Large intestine (tissue), 12 donors: ENCODE data around the gene SCN1A. TPM values are rescaled to one million over a fixed set of nuclear protein-coding genes. Genes with fewer than 3 reads are reported as not detected.

Experiments
- DNase-seq, 2 donors: peaks; one replicate each; pipeline versions ENCODE4 v3.0.0 to v3.0.0-alpha.2; 2013
- H3K27ac ChIP-seq: one replicate; pipeline ENCODE4 v1.5.1; 2013; ENCODE audit warnings: low read length
- H3K27me3 ChIP-seq: 2 replicates; pipeline ENCODE4 v1.6.1; 2013; ENCODE audit warnings: low read length; ENCODE audit not compliant: control insufficient read depth, insufficient read depth
- H3K36me3 ChIP-seq: 2 replicates; pipeline ENCODE4 v1.6.1; 2013; ENCODE audit warnings: low read length; ENCODE audit not compliant: control insufficient read depth, insufficient read depth
- H3K4me1 ChIP-seq: one replicate; pipeline ENCODE4 v1.6.1; 2013; ENCODE audit warnings: low read length; ENCODE audit not compliant: control insufficient read depth, insufficient read depth
- H3K4me3 ChIP-seq: one replicate; pipeline ENCODE4 v1.5.1; 2013; ENCODE audit warnings: low read length
- H3K9me3 ChIP-seq: one replicate; pipeline ENCODE4 v1.6.1; 2013; ENCODE audit warnings: mild to moderate bottlenecking, low read depth, low read length, moderate library complexity; ENCODE audit not compliant: control insufficient read depth
- WGBS: methylation state at CpG from one replicate; pipeline ENCODE4 v1.1.5; 2013; ENCODE audit warnings: low lambda C conversion rate; ENCODE audit not compliant: insufficient coverage; 5-methylcytosine and 5-hydroxymethylcytosine counted together
- long read RNA-seq, 11 donors: transcript quantifications; one replicate each; lab custom pipeline, GENCODE V29; 2026
- polyA plus RNA-seq: library from polyadenylated mRNA; unstranded; fragments of 120-200 nt; gene quantifications from one replicate; pipeline ENCODE4 v1.2.1, GENCODE V29; 2013

Gene SCN1A
- polyA plus RNA-seq: 0.21 TPM
- long read RNA-seq, donor 1: 0 reads
- long read RNA-seq, donor 2: 0 reads
- long read RNA-seq, donor 3: 0 reads
- long read RNA-seq, donor 4: 0 reads
- long read RNA-seq, donor 5: 0 reads
- long read RNA-seq, donor 6: 0 reads
- long read RNA-seq, donor 7: 0 reads
- long read RNA-seq, donor 8: 0 reads
- long read RNA-seq, donor 9: 0 reads
- long read RNA-seq, donor 10: 0 reads
- long read RNA-seq, donor 11: 0 reads

DNA sequence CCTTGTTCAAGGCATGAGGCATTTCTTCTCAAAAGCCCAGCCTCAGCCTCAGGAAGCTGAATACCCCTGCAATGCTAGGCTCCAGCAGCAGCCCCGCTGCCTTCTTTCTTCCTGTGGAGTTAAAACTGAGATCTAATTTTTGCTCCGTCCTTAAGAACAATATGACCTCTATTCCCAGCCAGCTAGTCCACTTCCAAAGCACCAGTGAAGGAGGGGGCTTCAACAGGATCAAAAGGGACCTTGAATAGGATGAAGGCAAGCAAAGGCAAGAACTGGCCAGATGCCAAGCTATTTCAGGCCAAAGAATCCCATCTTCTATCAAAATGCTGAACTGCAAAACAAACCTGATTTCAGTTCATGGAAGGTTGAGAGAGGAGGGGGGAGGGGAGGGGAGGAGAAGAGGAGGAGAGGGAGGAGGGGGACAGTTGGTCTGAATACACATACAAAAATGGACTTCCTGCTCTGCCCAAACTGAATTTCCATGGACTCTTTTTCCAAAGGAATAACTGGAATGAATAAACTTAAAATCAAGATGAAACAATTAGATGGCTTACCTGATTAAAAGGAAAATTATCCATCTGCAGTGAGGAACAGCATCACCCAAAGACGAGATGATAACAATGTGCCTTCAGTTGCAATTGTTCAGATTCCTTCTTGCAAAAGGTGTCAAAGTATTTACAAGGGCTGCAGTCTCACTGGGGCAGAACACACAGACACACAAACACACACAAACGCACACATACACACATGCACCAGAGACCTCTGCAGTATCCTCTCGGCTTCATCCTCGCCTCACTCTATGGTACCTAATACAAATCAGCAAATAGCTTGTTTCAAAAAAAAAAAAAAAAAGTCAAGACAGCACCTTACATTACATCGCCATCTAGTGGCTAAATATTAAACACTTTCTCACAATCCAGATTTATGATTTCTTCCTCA, at the start of gene SCN1A:
Gene SCN1A, minus strand, starts transcription at position 804 of the 939 bp plus-strand sequence. CDS start 54,399 bp downstream, outside the sequence.
- Histone ChIP-seq H3K9me3 (no peaks in the 10 kb centered on the region), H3K27me3 (peaks cover 3% of the 10 kb centered on the region), H3K4me3 (no peak within 1 kb of the TSS), H3K4me1 (no peaks in the 10 kb centered on the region), H3K27ac (no peak within 1 kb of the TSS), H3K36me3 (no peaks in the 10 kb centered on the region)
- no CpG with 5 or more reads among the region's 7 CpGs for WGBS
- DNase-seq: peak in 1 of 2 donors; percentile 23

DNA sequence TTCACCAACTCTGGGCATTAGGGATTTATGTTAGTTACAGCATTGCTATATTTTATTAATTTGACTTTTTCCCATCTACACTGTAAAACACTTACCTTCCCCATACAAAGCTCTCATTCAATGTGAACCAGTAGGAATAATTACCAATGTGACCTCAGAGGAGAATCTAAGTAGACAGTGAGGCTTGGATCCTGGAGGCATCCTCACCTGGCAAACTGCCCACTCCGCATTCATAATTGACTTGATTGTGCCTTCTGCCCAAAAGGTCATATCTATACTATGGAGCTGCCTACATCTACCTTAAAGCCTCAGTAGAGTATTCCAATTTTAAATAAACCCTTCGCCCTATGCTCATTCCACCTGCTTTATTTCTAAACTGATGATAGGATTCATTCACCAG, 45.4 kb upstream of the SCN1A start:
- 100% methylated on average over 1 of the region's 2 CpGs for WGBS
- Histone ChIP-seq H3K9me3 (no peaks in the 10 kb centered on the region), H3K4me1 (no peaks in the 10 kb centered on the region), H3K27ac (no peak overlapping the region), H3K36me3 (no peaks in the 10 kb centered on the region), H3K4me3 (no peak overlapping the region), H3K27me3 (no peaks in the 10 kb centered on the region)
- no peak for DNase-seq

GRCh38 chr2:166171216-166171615, 43.4 kb upstream of the SCN1A start:
- WGBS: no CpG with 5 or more reads among the region's 3 CpGs
- H3K36me3 ChIP-seq: no peaks in the 10 kb centered on the region
- no peak for DNase-seq

DNA sequence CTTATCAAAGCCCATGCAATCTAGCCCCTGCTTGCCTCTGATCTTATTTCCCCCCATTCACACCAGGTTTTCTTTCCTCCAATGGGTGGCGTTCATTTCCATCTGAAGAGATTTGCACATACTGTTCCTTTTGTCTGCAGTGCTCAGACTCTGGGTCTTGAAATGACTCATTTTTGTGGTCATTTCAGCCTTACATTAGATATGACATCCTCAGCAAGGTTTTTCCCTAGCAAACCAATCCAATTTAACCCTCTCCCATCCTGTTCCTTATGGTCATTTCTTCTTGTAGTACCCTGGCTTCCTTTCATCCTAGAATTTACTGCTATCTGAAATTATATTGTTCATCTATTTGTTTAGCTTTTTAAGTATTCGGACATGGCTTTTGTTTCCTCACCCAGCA, 42.5 kb upstream of the SCN1A start:
- no peak overlapping the region for H3K27ac ChIP-seq
- H3K9me3 ChIP-seq: no peaks in the 10 kb centered on the region
- no peak for DNase-seq
- no peaks in the 10 kb centered on the region for H3K27me3 ChIP-seq
- H3K4me1 ChIP-seq: no peaks in the 10 kb centered on the region
- WGBS: no CpG with 5 or more reads among the region's 2 CpGs
- no peaks in the 10 kb centered on the region for H3K36me3 ChIP-seq
- no peak overlapping the region for H3K4me3 ChIP-seq

More at GRCh38 chr2:166171216-166171615, 43.4 kb upstream of the SCN1A start:
- Histone ChIP-seq H3K4me3 (no peak overlapping the region), H3K27ac (no peak overlapping the region), H3K27me3 (no peaks in the 10 kb centered on the region), H3K9me3 (no peaks in the 10 kb centered on the region), H3K4me1 (no peaks in the 10 kb centered on the region)

DNA sequence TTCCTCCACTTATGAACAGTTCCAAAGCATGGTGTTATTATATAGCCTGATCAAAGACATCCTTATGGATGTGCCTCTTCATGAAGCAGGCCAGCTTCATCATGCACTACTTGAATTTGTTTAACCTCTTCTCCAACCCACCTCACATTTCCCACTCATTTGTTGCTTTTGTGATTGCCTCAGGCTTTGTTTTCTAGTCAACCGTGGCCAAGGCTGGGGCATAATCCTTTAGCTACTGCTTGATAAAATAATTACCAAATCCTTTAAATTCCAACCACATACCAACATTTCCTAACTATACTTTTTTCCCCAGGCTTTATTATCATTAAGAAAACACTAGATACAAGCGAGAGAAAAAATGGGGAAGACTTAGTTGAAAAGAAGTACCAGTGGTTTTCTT, 39.6 kb upstream of the SCN1A start:
- Histone ChIP-seq H3K27me3 (no peaks in the 10 kb centered on the region), H3K4me3 (no peak overlapping the region), H3K27ac (no peak overlapping the region), H3K36me3 (no peaks in the 10 kb centered on the region), H3K9me3 (no peaks in the 10 kb centered on the region), H3K4me1 (no peaks in the 10 kb centered on the region)
- DNase-seq: no peak
- 17% methylated on average over 2 of the region's 2 CpGs for WGBS

GRCh38 chr2:166163775-166164174, 36.0 kb upstream of the SCN1A start:
- Histone ChIP-seq H3K4me1 (no peaks in the 10 kb centered on the region), H3K36me3 (no peaks in the 10 kb centered on the region), H3K4me3 (no peak overlapping the region), H3K27ac (no peak overlapping the region), H3K9me3 (no peaks in the 10 kb centered on the region), H3K27me3 (no peaks in the 10 kb centered on the region)
- no CpG with 5 or more reads among the region's 2 CpGs for WGBS
- no peak for DNase-seq

- no peak for DNase-seq
- no peaks in the 10 kb centered on the region for H3K4me1 ChIP-seq
- 83% methylated on average over 1 of the region's 2 CpGs for WGBS
- H3K9me3 ChIP-seq: peaks cover 3% of the 10 kb centered on the region
- no peaks in the 10 kb centered on the region for H3K36me3 ChIP-seq
- H3K27me3 ChIP-seq: no peaks in the 10 kb centered on the region
- no peak overlapping the region for H3K27ac ChIP-seq
- H3K4me3 ChIP-seq: no peak overlapping the region
Observed at GRCh38 chr2:166158546-166158945, 30.7 kb upstream of the SCN1A start.

DNA sequence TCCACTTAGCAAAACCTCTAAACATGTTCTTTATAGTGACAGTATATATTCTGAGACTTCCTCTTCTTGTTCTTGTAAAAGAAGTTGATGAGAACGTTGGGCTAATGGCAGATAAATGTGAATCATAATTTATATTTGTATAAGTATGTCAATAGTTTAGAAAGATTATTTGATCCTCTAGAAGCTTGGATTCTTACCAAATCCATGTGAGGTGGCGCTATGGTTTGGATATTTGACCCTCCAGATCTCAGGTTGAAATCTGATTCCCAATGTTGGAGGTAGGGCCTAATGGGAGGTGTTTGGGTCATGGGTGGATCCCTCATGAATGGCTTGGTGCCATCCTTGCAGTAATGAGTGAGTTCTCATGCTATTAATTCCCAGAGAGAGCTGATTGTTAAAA, 29.8 kb upstream of the SCN1A start:
- Histone ChIP-seq H3K36me3 (no peaks in the 10 kb centered on the region), H3K9me3 (peaks cover 3% of the 10 kb centered on the region), H3K4me3 (no peak overlapping the region), H3K27me3 (no peaks in the 10 kb centered on the region), H3K4me1 (no peaks in the 10 kb centered on the region), H3K27ac (no peak overlapping the region)
- no peak for DNase-seq
- 100% methylated on average over 1 of the region's 2 CpGs for WGBS

GRCh38 chr2:166156985-166157490, 29.2 kb upstream of the SCN1A start:
- whole genome bisulfite sequencing: no CpG with 5 or more reads among the region's 3 CpGs
- H3K4me3 ChIP-seq: no peak overlapping the region
- no peaks in the 10 kb centered on the region for H3K4me1 ChIP-seq
- no peaks in the 10 kb centered on the region for H3K27me3 ChIP-seq
- no peak overlapping the region for H3K27ac ChIP-seq
- H3K9me3 ChIP-seq: peaks cover 3% of the 10 kb centered on the region
- no peak for DNase-seq
- H3K36me3 ChIP-seq: no peaks in the 10 kb centered on the region

DNA sequence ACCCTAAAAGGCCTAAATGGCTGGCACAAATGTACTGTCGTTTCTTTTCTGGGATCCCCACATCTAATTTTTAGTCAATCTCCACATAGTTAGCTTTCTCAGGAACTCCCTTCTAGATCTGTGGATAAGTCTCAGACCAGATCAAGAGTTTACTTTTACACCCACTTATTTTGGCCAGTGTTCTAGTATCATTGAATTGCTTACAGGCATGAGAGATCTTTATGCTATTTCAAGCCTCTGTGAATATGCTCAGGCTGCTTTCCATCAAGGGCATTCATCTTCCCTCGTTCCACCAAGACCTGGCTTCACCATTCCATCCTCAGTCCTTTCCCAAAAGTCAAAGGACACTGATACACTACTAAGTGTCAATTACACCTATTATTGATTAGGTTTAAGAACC, 27.8 kb upstream of the SCN1A start:
- WGBS: 86% methylated on average over 1 of the region's 2 CpGs
- Histone ChIP-seq H3K9me3 (peaks cover 3% of the 10 kb centered on the region), H3K36me3 (no peaks in the 10 kb centered on the region)

More for the DNA sequence above, 27.8 kb upstream of the SCN1A start:
- H3K4me3 ChIP-seq: no peak overlapping the region
- H3K4me1 ChIP-seq: no peaks in the 10 kb centered on the region
- no peak overlapping the region for H3K27ac ChIP-seq
- H3K27me3 ChIP-seq: no peaks in the 10 kb centered on the region
- no peak for DNase-seq
